Right ventricle myocardium inferior (tissue), 1 donor: Measurements from ENCODE around the gene IL19. TPM values are rescaled to one million over a fixed set of nuclear protein-coding genes. Genes with fewer than 3 reads are reported as not detected.

Experiments
- ATAC-seq: fragments of 200-7000 bp; cut with Tn5 transposase; one replicate; pipeline ENCODE4 v1.9.1; 2020; ENCODE audit warnings: mild to moderate bottlenecking, moderate library complexity
- DNase-seq: peaks from one replicate; pipeline ENCODE4 v3.0.0; 2021; ENCODE audit errors: missing footprints
- intact Hi-C: fragments of 100-400 bp; cut with DNase I; formaldehyde crosslinking; loops from one replicate; pipeline ENCODE4 v1.11.0; 2022
- total RNA-seq: library from RNA; stranded (reverse); fragmentation: NEBNext Ultra II Directional; extraction: Animal tissue kit (Norgen Biotek cat#: 25700); gene quantifications from one replicate; pipeline ENCODE4 v1.2.1, GENCODE V29; 2021
- donor health status: DM: no; HTN: yes; CAD: no; lungs with severe emphysema.

IL19 gene
- total RNA-seq, 1 donor from 2014 or later = not detected

- intact Hi-C loops = no loop called here
- ATAC-seq = no peak
- DNase-seq = no peak
Observed at GRCh38 chr1:206866062-206866461, 95.5 kb downstream of the IL19 start.

- intact Hi-C loops = no loop called here
- DNase-seq (no peak), ATAC-seq (no peak)
Observed at GRCh38 chr1:206867239-206867638, 96.7 kb downstream of the IL19 start.

GRCh38 chr1:206867716-206868115, 97.1 kb downstream of the IL19 start:
- ATAC-seq = no peak
- no peak for DNase-seq
- intact Hi-C loops = no loop called here

GRCh38 chr1:206868264-206868663, 97.7 kb downstream of the IL19 start:
- intact Hi-C loops = no loop called here
- DNase-seq = no peak
- ATAC-seq = no peak

- DNase-seq (no peak), ATAC-seq (peak; percentile 77)
- intact Hi-C loops = no loop called here
Observed at GRCh38 chr1:206872139-206872538, 101.6 kb downstream of the IL19 start.

DNA sequence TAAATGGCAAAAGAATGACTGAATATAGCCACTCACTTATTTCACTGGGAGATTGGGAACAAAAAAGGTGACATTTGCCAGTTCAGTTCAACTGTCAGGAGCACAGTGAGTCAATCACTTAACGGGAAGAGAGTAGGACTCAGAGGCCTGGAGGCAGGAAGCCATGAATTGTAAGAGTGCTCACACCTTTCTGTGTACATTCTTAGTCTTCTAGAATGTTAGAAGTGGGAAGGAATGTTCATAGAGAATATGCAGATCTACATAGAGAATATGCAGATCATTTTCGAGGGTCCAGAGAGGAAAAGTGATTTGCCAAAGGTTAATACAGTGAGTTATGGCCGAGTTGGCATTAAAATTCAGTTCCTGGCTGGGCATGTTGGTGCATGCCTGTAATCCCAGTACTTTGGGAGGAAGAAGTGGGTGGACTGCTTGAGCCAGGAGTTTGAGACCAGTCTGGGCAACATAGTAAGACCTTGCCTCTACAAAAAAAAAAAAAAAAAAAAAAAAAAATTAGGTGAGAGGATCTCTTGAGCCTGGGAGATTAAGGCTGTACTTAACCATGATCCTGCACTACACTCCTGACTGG, 103.1 kb downstream of the IL19 start:
- intact Hi-C loops = no loop called here
- no peak for ATAC-seq
- DNase-seq = no peak

DNA sequence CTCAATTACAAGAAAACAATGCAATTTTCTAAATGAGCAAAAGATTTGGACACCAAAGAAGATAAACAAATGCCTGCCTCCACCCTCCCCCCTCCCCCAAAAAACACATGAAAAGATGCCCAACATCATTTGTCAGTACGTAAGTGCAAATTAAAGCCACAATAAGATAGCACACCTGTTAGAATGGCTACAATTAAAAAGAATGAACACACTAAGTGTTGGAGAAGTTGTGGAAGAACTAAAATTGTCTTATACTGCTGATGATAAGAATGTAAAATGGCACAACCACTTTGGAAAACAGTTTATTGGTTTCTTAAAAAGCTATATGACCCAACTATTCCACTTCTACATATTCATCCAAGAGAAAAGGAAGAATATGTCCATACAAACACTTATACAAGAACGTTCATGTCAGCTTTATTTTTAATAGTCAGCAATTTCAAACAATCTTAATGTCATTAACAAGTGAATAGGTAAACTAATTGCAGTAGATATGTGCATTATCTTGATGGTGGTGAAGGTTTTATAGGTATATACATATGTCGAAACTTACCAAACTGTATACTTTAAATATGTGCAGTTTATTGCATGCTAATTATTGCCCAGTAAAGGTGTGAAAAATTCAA, 105.3 kb downstream of the IL19 start:
- ATAC-seq = no peak
- no peak for DNase-seq
- intact Hi-C loops = no loop called here

DNA sequence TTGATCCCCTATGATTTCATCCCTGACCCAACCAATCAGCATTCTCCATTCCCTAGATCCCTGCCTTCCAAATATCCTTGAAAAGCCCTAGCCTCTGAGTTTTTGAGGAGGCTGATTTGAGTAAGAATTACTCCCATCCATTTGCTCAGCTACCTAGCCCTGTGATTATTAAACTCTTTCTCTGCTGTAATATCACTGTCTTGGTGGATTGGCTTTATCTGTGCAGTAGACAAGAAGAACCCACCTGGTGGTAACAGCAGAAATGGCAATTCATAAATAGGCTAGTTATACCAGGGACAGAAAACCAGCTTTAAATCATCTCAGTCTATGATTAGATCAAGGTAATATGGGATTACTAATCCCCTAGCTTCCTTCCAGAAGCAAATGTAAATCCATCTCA, 107.9 kb downstream of the IL19 start:
- ATAC-seq = no peak

GRCh38 chr1:206880314-206880713, 109.7 kb downstream of the IL19 start:
- DNase-seq (no peak), ATAC-seq (no peak)
- intact Hi-C loops = no loop called here

More for the DNA sequence above, 107.9 kb downstream of the IL19 start:
- no peak for DNase-seq
- intact Hi-C loops = no loop called here

GRCh38 chr1:206882555-206882954, 112.0 kb downstream of the IL19 start:
- no peak for DNase-seq
- intact Hi-C loops = no loop called here

GRCh38 chr1:206883160-206883559, 112.6 kb downstream of the IL19 start:
- ATAC-seq (no peak), DNase-seq (no peak)
- intact Hi-C loops = no loop called here

More at GRCh38 chr1:206882555-206882954, 112.0 kb downstream of the IL19 start:
- no peak for ATAC-seq

- DNase-seq (no peak), ATAC-seq (no peak)
- intact Hi-C loops = no loop called here
Observed at GRCh38 chr1:206883876-206884275, 113.3 kb downstream of the IL19 start.

GRCh38 chr1:206885341-206886060, 114.9 kb downstream of the IL19 start:
- no peak for ATAC-seq
- intact Hi-C loops = no loop called here
- DNase-seq = no peak

- DNase-seq (no peak), ATAC-seq (no peak)
- intact Hi-C loops = no loop called here
Observed at GRCh38 chr1:206886831-206887230, 116.3 kb downstream of the IL19 start.

GRCh38 chr1:206887701-206888100, 117.1 kb downstream of the IL19 start:
- intact Hi-C loops = no loop called here
- ATAC-seq = no peak
- no peak for DNase-seq

DNA sequence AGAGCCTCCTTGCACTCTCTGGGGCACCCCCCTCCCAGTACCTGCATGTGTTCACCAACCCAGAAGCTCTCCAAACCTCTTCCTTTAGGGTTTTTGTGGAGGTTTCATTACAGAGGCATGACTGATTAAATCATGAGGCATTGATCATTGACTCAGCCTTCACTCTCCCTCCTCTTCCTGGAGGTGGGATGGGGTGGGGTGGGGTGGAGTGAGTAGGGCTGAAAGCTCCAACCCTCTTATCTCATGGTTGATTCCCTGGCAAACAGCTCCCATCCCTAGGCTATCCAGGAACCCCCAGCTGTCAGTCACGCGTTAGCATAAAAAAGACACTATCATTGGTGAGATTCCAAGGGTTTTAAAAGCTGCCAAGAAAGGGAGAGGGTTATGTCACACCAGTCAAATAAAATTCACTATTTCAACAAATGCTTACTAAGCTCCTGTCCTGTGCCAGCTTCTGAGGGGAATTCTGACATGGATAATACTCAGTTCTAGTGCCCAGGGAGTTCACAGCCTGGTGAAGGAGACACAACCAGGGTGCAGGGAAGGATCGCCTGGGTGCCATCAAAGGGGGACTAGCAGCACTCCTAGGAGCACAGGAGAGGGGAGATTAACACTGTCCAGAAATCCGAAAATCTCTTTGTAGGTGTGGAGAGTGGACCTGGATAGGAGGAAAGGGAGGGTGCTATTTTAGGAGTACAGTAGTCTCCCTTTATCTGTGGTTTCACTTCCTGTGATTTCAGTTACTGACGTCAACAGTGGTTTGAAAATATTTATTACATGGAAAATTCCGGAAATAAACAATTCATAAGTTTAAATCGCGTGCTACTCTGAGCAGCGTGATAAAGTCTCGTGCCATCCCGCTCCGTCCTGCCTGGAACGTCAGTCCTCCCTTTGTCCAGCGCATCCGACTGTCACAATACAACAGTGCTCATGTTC, 119.8 kb downstream of the IL19 start:
- ATAC-seq = peak; percentile 31
- intact Hi-C loops = no loop called here
- DNase-seq = no peak

- intact Hi-C loops = no loop called here
Observed at GRCh38 chr1:206891412-206891811, 120.8 kb downstream of the IL19 start.

More at GRCh38 chr1:206891412-206891811, 120.8 kb downstream of the IL19 start:
- no peak for DNase-seq
- ATAC-seq = no peak
